Activated naive CD4-positive, alpha-beta T cell treated with anti-CD3 and anti-CD28 coated beads for 36 hours (primary cell): ENCODE results near the gene MTX3. TPM values are rescaled to one million over a fixed set of nuclear protein-coding genes. Genes with fewer than 3 reads are reported as not detected.

Experiments used
- CTCF ChIA-PET: fragments of 350-600 bp; sonication (Branson Sonifier 250); formaldehyde crosslinking; loops from one replicate; lab custom pipeline; 2021; ENCODE audit warnings: antibody characterized with exemption; lab: Charles Lee
- DNase-seq: peaks from one replicate; pipeline ENCODE4 v3.0.0-alpha.2; 2020
- H3K27ac Mint-ChIP-seq: one replicate; pipeline ENCODE4 v1.8.0; 2021; ENCODE audit warnings: mild to moderate bottlenecking, mixed read lengths
- H3K27me3 Mint-ChIP-seq: one replicate; pipeline ENCODE4 v1.8.0; 2021; ENCODE audit warnings: low read depth, mixed read lengths
- H3K36me3 Mint-ChIP-seq: one replicate; pipeline ENCODE4 v1.8.0; 2021; ENCODE audit warnings: low read depth, mixed read lengths
- H3K4me1 Mint-ChIP-seq: one replicate; pipeline ENCODE4 v1.8.0; 2021; ENCODE audit warnings: low read depth, mixed read lengths
- H3K4me3 Mint-ChIP-seq: one replicate; pipeline ENCODE4 v1.8.0; 2021; ENCODE audit warnings: mild to moderate bottlenecking, moderate library complexity, mixed read lengths
- H3K9me3 Mint-ChIP-seq: one replicate; pipeline ENCODE4 v1.8.0; 2021; ENCODE audit warnings: mixed read lengths
- intact Hi-C: fragments of 100-400 bp; cut with micrococcal nuclease; formaldehyde crosslinking; loops from one replicate; pipeline ENCODE4 v1.15.1; 2023
- total RNA-seq, 2 experiments: library from RNA; stranded (reverse); gene quantifications; one replicate each; pipeline ENCODE4 v1.2.3, GENCODE V29; 2021

MTX3 gene
- total RNA-seq, 2 experiments from 2014 or later = 5.7 to 6.1 TPM

- Mint-ChIP-seq H3K27ac (no peak overlapping the region), H3K4me3 (no peak overlapping the region), H3K36me3 (peaks cover 25% of the 10 kb centered on the region), H3K9me3 (no peaks in the 10 kb centered on the region), H3K27me3 (no peaks in the 10 kb centered on the region), H3K4me1 (peaks cover 14% of the 10 kb centered on the region)
- CTCF ChIA-PET = interaction anchor here (0.9 to 1.1 kb wide), 3 partner anchors 10 to 98 kb away, joined by 3 to 5 read pairs (median 3); no protein-coding TSS in a partner anchor
- intact Hi-C loops = no loop called here
- DNase-seq = no peak
Observed at GRCh38 chr5:79976759-79977515, 14.1 kb downstream of the MTX3 start.

GRCh38 chr5:79975422-79975821, 15.6 kb downstream of the MTX3 start:
- H3K4me3 Mint-ChIP-seq = no peak overlapping the region
- CTCF ChIA-PET = no interaction called here
- H3K27me3 Mint-ChIP-seq = peaks cover 2% of the 10 kb centered on the region
- H3K36me3 Mint-ChIP-seq = peaks cover 20% of the 10 kb centered on the region
- intact Hi-C loops = no loop called here
- H3K27ac Mint-ChIP-seq = no peak overlapping the region
- DNase-seq = no peak
- no peaks in the 10 kb centered on the region for H3K9me3 Mint-ChIP-seq
- peaks cover 2% of the 10 kb centered on the region for H3K4me1 Mint-ChIP-seq

- CTCF ChIA-PET = no interaction called here
- Mint-ChIP-seq H3K4me3 (no peak overlapping the region), H3K27ac (no peak overlapping the region), H3K4me1 (no peaks in the 10 kb centered on the region), H3K9me3 (no peaks in the 10 kb centered on the region), H3K36me3 (peaks cover 16% of the 10 kb centered on the region), H3K27me3 (peaks cover 6% of the 10 kb centered on the region)
- intact Hi-C loops = no loop called here
- no peak for DNase-seq
Observed at GRCh38 chr5:79974886-79975285, 16.2 kb downstream of the MTX3 start.

GRCh38 chr5:79973996-79974395, 17.1 kb downstream of the MTX3 start:
- H3K27ac Mint-ChIP-seq = no peak overlapping the region
- intact Hi-C loops = no loop called here
- peaks cover 13% of the 10 kb centered on the region for H3K36me3 Mint-ChIP-seq

GRCh38 chr5:79973511-79973910, 17.6 kb downstream of the MTX3 start:
- Mint-ChIP-seq H3K4me3 (no peak overlapping the region), H3K27me3 (peaks cover 6% of the 10 kb centered on the region), H3K36me3 (peaks cover 11% of the 10 kb centered on the region), H3K9me3 (no peaks in the 10 kb centered on the region), H3K27ac (no peak overlapping the region), H3K4me1 (no peaks in the 10 kb centered on the region)
- intact Hi-C loops = no loop called here
- CTCF ChIA-PET = no interaction called here
- no peak for DNase-seq

More at GRCh38 chr5:79973996-79974395, 17.1 kb downstream of the MTX3 start:
- no peak for DNase-seq
- Mint-ChIP-seq H3K9me3 (no peaks in the 10 kb centered on the region), H3K4me3 (no peak overlapping the region), H3K4me1 (no peaks in the 10 kb centered on the region), H3K27me3 (peaks cover 6% of the 10 kb centered on the region)
- CTCF ChIA-PET = no interaction called here

GRCh38 chr5:79971156-79971555, 19.9 kb downstream of the MTX3 start:
- Mint-ChIP-seq H3K36me3 (no peaks in the 10 kb centered on the region), H3K9me3 (no peaks in the 10 kb centered on the region), H3K27ac (no peak overlapping the region), H3K27me3 (peaks cover 16% of the 10 kb centered on the region), H3K4me3 (no peak overlapping the region), H3K4me1 (no peaks in the 10 kb centered on the region)
- CTCF ChIA-PET = no interaction called here
- DNase-seq = no peak
- intact Hi-C loops = no loop called here

GRCh38 chr5:79966448-79966847, 24.6 kb downstream of the MTX3 start:
- peaks cover 16% of the 10 kb centered on the region for H3K4me1 Mint-ChIP-seq
- no peak for DNase-seq
- H3K4me3 Mint-ChIP-seq = no peak overlapping the region
- no peaks in the 10 kb centered on the region for H3K9me3 Mint-ChIP-seq
- CTCF ChIA-PET = interaction anchor here (1.3 kb wide), 1 partner anchor 11 kb away, joined by 3 read pairs; no protein-coding TSS in a partner anchor
- peaks cover 27% of the 10 kb centered on the region for H3K27me3 Mint-ChIP-seq
- no peaks in the 10 kb centered on the region for H3K36me3 Mint-ChIP-seq
- H3K27ac Mint-ChIP-seq = no peak overlapping the region
- intact Hi-C loops = no loop called here

GRCh38 chr5:79964136-79964535, 26.9 kb downstream of the MTX3 start:
- no peaks in the 10 kb centered on the region for H3K36me3 Mint-ChIP-seq
- peaks cover 20% of the 10 kb centered on the region for H3K27me3 Mint-ChIP-seq
- DNase-seq = no peak
- CTCF ChIA-PET = no interaction called here
- H3K9me3 Mint-ChIP-seq = no peaks in the 10 kb centered on the region
- peaks cover 16% of the 10 kb centered on the region for H3K4me1 Mint-ChIP-seq
- no peak overlapping the region for H3K4me3 Mint-ChIP-seq
- no peak overlapping the region for H3K27ac Mint-ChIP-seq
- intact Hi-C loops = no loop called here

GRCh38 chr5:79963261-79964061, 27.6 kb downstream of the MTX3 start:
- Mint-ChIP-seq H3K27me3 (peaks cover 20% of the 10 kb centered on the region), H3K27ac (no peak overlapping the region), H3K4me1 (peaks cover 16% of the 10 kb centered on the region), H3K4me3 (no peak overlapping the region), H3K9me3 (no peaks in the 10 kb centered on the region), H3K36me3 (no peaks in the 10 kb centered on the region)
- intact Hi-C loops = loop anchor here (1.0 to 2.0 kb wide), 6 partner anchors 17 to 119 kb away; no protein-coding TSS in a partner anchor
- no peak for DNase-seq
- CTCF ChIA-PET = interaction anchor here (0.6 to 1.5 kb wide), 3 partner anchors 38 to 693 kb away, joined by 3 to 6 read pairs (median 3); no protein-coding TSS in a partner anchor

- peak; percentile 61 for DNase-seq
- H3K27me3 Mint-ChIP-seq = peaks cover 17% of the 10 kb centered on the region
- no peaks in the 10 kb centered on the region for H3K9me3 Mint-ChIP-seq
- CTCF ChIA-PET = interaction anchor here (1.5 kb wide), 1 partner anchor 38 kb away, joined by 6 read pairs; no protein-coding TSS in a partner anchor
- peaks cover 16% of the 10 kb centered on the region for H3K4me1 Mint-ChIP-seq
- H3K27ac Mint-ChIP-seq = peak overlapping the region; percentile 33
- H3K4me3 Mint-ChIP-seq = no peak overlapping the region
- intact Hi-C loops = loop anchor here (1.0 to 2.0 kb wide), 6 partner anchors 18 to 120 kb away; no protein-coding TSS in a partner anchor
- no peaks in the 10 kb centered on the region for H3K36me3 Mint-ChIP-seq
Observed at GRCh38 chr5:79962575-79963222, 28.4 kb downstream of the MTX3 start.

GRCh38 chr5:79961716-79962574, 29.1 kb downstream of the MTX3 start:
- intact Hi-C loops = loop anchor here (2.0 kb wide), 1 partner anchor 19 kb away; no protein-coding TSS in a partner anchor
- no peak overlapping the region for H3K4me3 Mint-ChIP-seq
- CTCF ChIA-PET = interaction anchor here (0.6 to 1.5 kb wide), 3 partner anchors 37 to 311 kb away, joined by 3 to 6 read pairs (median 3); no protein-coding TSS in a partner anchor
- DNase-seq = no peak
- H3K36me3 Mint-ChIP-seq = no peaks in the 10 kb centered on the region
- peaks cover 12% of the 10 kb centered on the region for H3K27me3 Mint-ChIP-seq
- H3K4me1 Mint-ChIP-seq = peaks cover 16% of the 10 kb centered on the region
- no peaks in the 10 kb centered on the region for H3K9me3 Mint-ChIP-seq
- H3K27ac Mint-ChIP-seq = no peak overlapping the region
